SU-DHL-6 (cell line): Measurements from ENCODE around the gene NAA11.
"Not testable (repeated sequence)": the region's sequence is repeated elsewhere in the genome, so short reads cannot be mapped to it uniquely, and the experiment has no call there.

Source experiments
- H2AFZ ChIP-seq: fragments of 200-600 bp; sonication (generic); 2 replicates; pipeline ENCODE4 v1.6.1; 2014; ENCODE audit warnings: low read depth, mild to moderate bottlenecking, moderate library complexity, mixed read lengths, antibody characterized with exemption, low read length; ENCODE audit not compliant: severe bottlenecking
- H3F3A ChIP-seq: fragments of 200-600 bp; shearing (Covaris generic); 2 replicates; pipeline ENCODE4 v1.6.0; 2016; ENCODE audit warnings: antibody characterized with exemption, mild to moderate bottlenecking; ENCODE audit not compliant: insufficient read depth
- H3K27ac ChIP-seq: fragments of 200-600 bp; sonication (generic); 2 replicates; pipeline ENCODE4 v1.5.1; 2016; ENCODE audit warnings: low read depth, mild to moderate bottlenecking, low read length, moderate library complexity, mixed read lengths
- H3K27me3 ChIP-seq: fragments of 200-600 bp; sonication (generic), shearing (Covaris generic); 2 replicates; pipeline ENCODE4 v1.6.0; 2014; ENCODE audit warnings: mild to moderate bottlenecking, low read length
- H3K36me3 ChIP-seq: fragments of 200-600 bp; sonication (generic); 2 replicates; pipeline ENCODE4 v1.6.1; 2014; ENCODE audit warnings: mild to moderate bottlenecking, low read length, mixed read lengths
- H3K4me2 ChIP-seq: fragments of 300-600, 200-600 bp; shearing (Covaris generic), sonication (generic); 2 replicates; pipeline ENCODE4 v1.6.0; 2014; ENCODE audit warnings: low read length, low read depth, mild to moderate bottlenecking; ENCODE audit not compliant: poor library complexity, severe bottlenecking
- H3K4me3 ChIP-seq: fragments of 200-600 bp; sonication (generic); 2 replicates; pipeline ENCODE4 v1.5.1; 2014; ENCODE audit warnings: antibody characterized with exemption, low read length, mild to moderate bottlenecking, mixed read lengths; ENCODE audit not compliant: insufficient read depth, poor library complexity, severe bottlenecking
- H3K79me2 ChIP-seq: fragments of 200-600 bp; sonication (generic); 2 replicates; pipeline ENCODE4 v1.6.1; 2014; ENCODE audit warnings: mild to moderate bottlenecking, low read length, moderate library complexity; ENCODE audit not compliant: insufficient read depth
- H3K9ac ChIP-seq: fragments of 200-600 bp; sonication (generic); 2 replicates; pipeline ENCODE4 v1.7.0; 2014; ENCODE audit warnings: mild to moderate bottlenecking, low read length
- H3K9me2 ChIP-seq: fragments of 200-600 bp; sonication (generic); replicated peaks from 2 replicates; pipeline ENCODE4 v1.6.1; 2014; ENCODE audit warnings: low read length; ENCODE audit not compliant: insufficient read depth
- H3K9me3 ChIP-seq: fragments of 200-600 bp; sonication (generic); 2 replicates; pipeline ENCODE4 v1.6.1; 2014; ENCODE audit warnings: low read length, mixed read lengths; ENCODE audit not compliant: insufficient read depth
- H4K20me1 ChIP-seq: fragments of 200-600 bp; sonication (generic); 2 replicates; pipeline ENCODE4 v1.6.1; 2014; ENCODE audit warnings: low read depth, mild to moderate bottlenecking, antibody characterized with exemption, low read length, moderate library complexity, mixed read lengths
- CTCF ChIP-seq: fragments of 200-600 bp; sonication (generic); IDR thresholded peaks from one replicate; pipeline ENCODE4 v1.5.1; 2017; ENCODE audit warnings: antibody characterized with exemption, mild to moderate bottlenecking, low read length, moderate library complexity; ENCODE audit not compliant: insufficient read depth, poor library complexity, severe bottlenecking
- EZH2phosphoT487 ChIP-seq: fragments of 200-600 bp; sonication (generic), shearing (Covaris generic); conservative IDR thresholded peaks from 2 replicates; pipeline ENCODE4 v1.6.1; 2018; ENCODE audit warnings: mild to moderate bottlenecking, antibody characterized with exemption, low read length, moderate library complexity, mixed read lengths

Gene NAA11

GRCh38 chr4:79281566-79282359 is 44.1 kb downstream of the NAA11 start:
- Histone ChIP-seq H3K4me3 (no peak overlapping the region), H3K9ac (no peak overlapping the region), H3K79me2 (no peaks in the 10 kb centered on the region), H4K20me1 (no peaks in the 10 kb centered on the region), H3K27me3 (no peaks in the 10 kb centered on the region), H3F3A (no peaks in the 10 kb centered on the region), H3K9me3 (no peaks in the 10 kb centered on the region), H3K4me2 (no peak overlapping the region), H3K27ac (no peak overlapping the region), H3K36me3 (no peaks in the 10 kb centered on the region), H2AFZ (no peak overlapping the region), H3K9me2 (no peaks in the 10 kb centered on the region)
- TF ChIP-seq CTCF (no peak), EZH2phosphoT487 (no peak)

GRCh38 chr4:79277467-79277866 is 48.4 kb downstream of the NAA11 start:
- not testable (repeated sequence) for H3K36me3 ChIP-seq, H2AFZ ChIP-seq, H3K9me2 ChIP-seq, H3F3A ChIP-seq, H3K27ac ChIP-seq, H3K4me3 ChIP-seq, H3K9ac ChIP-seq, H3K79me2 ChIP-seq, H3K27me3 ChIP-seq, H4K20me1 ChIP-seq, H3K9me3 ChIP-seq, H3K4me2 ChIP-seq

GRCh38 chr4:79273915-79274314 is 51.9 kb downstream of the NAA11 start:
- Histone ChIP-seq H3K4me3 (no peak overlapping the region), H3K9me3 (no peaks in the 10 kb centered on the region), H3K36me3 (no peaks in the 10 kb centered on the region), H3K4me2 (no peak overlapping the region), H3K27ac (no peak overlapping the region), H3F3A (no peaks in the 10 kb centered on the region), H3K9me2 (no peaks in the 10 kb centered on the region), H3K79me2 (no peaks in the 10 kb centered on the region), H2AFZ (no peak overlapping the region), H3K9ac (no peak overlapping the region), H4K20me1 (no peaks in the 10 kb centered on the region), H3K27me3 (no peaks in the 10 kb centered on the region)
- TF ChIP-seq EZH2phosphoT487, result no peak
- TF ChIP-seq CTCF, result no peak

GRCh38 chr4:79272761-79273160 is 53.1 kb downstream of the NAA11 start:
- H2AFZ ChIP-seq, result no peak overlapping the region
- no peaks in the 10 kb centered on the region for H3K9me3 ChIP-seq
- no peaks in the 10 kb centered on the region for H4K20me1 ChIP-seq
- H3K4me3 ChIP-seq, result no peak overlapping the region
- H3K79me2 ChIP-seq, result no peaks in the 10 kb centered on the region
- no peaks in the 10 kb centered on the region for H3K36me3 ChIP-seq
- H3K4me2 ChIP-seq, result no peak overlapping the region
- H3K9me2 ChIP-seq, result no peaks in the 10 kb centered on the region
- H3F3A ChIP-seq, result no peaks in the 10 kb centered on the region
- no peaks in the 10 kb centered on the region for H3K27me3 ChIP-seq
- H3K9ac ChIP-seq, result no peak overlapping the region
- TF ChIP-seq EZH2phosphoT487 (no peak), CTCF (no peak)
- H3K27ac ChIP-seq, result no peak overlapping the region
